PC-3 (cell line): Measurements from ENCODE around the gene MTFMT. TPM values are rescaled to one million over a fixed set of nuclear protein-coding genes. Genes with fewer than 3 reads are reported as not detected.

ENCODE experiments used
- ATAC-seq: fragments of 200-7000 bp; cut with Tn5 transposase; 2 replicates; pipeline ENCODE4 v1.9.1; 2020; ENCODE audit warnings: mild to moderate bottlenecking, moderate library complexity
- BruUV-seq: library from RNA; stranded (reverse); fragments of 400-500 nt; replicated peaks from 2 replicates; lab custom pipeline; 2021; lab: Mats Ljungman, UMichigan
- CTCF ChIA-PET: fragments of 300-600 bp; sonication (Branson Sonifier 250); formaldehyde crosslinking; loops from one replicate; lab custom pipeline; 2022; ENCODE audit warnings: antibody characterized with exemption; lab: Charles Lee
- POLR2A ChIA-PET: fragments of 300-600 bp; sonication (Branson Sonifier 250); formaldehyde crosslinking; loops from one replicate; lab custom pipeline; 2022; ENCODE audit warnings: antibody characterized with exemption; ENCODE audit not compliant: unreplicated experiment; lab: Charles Lee
- DNase-seq: peaks from one replicate; pipeline ENCODE4 v3.0.0-alpha.2; 2015
- H2AFZ ChIP-seq: fragments of 300-600 bp; sonication (generic); 2 replicates; pipeline ENCODE4 v1.6.0; 2016; ENCODE audit warnings: antibody characterized with exemption, low read length
- H3F3A ChIP-seq: fragments of 300-600 bp; sonication (generic); one replicate; pipeline ENCODE4 v1.6.0; 2017; ENCODE audit warnings: antibody characterized with exemption, low read length, control low read depth, mild to moderate bottlenecking; ENCODE audit not compliant: unreplicated experiment
- H3K27ac ChIP-seq: fragments of 300-600 bp; sonication (generic); 2 replicates; pipeline ENCODE4 v1.5.1; 2016; ENCODE audit warnings: mild to moderate bottlenecking, low read length
- H3K27me3 ChIP-seq: fragments of 300-600 bp; sonication (generic); 2 replicates; pipeline ENCODE4 v1.6.1; 2016; ENCODE audit warnings: low read length, mixed read lengths
- H3K36me3 ChIP-seq: fragments of 300-600 bp; sonication (generic); 2 replicates; pipeline ENCODE4 v1.6.1; 2016; ENCODE audit warnings: low read depth, mixed run types, low read length, mixed read lengths
- H3K4me1 ChIP-seq: fragments of 300-600 bp; sonication (generic); 2 replicates; pipeline ENCODE4 v1.5.1; 2016; ENCODE audit warnings: low read length; ENCODE audit not compliant: insufficient read depth
- H3K4me2 ChIP-seq: fragments of 300-600 bp; sonication (generic); 2 replicates; pipeline ENCODE4 v1.6.0; 2016; ENCODE audit warnings: low read length
- H3K4me3 ChIP-seq: fragments of 300-600 bp; sonication (generic); 2 replicates; pipeline ENCODE4 v1.5.1; 2016; ENCODE audit warnings: mild to moderate bottlenecking, low read length, mixed read lengths
- H3K79me2 ChIP-seq: fragments of 300-600 bp; sonication (generic); 2 replicates; pipeline ENCODE4 v1.6.1; 2017; ENCODE audit warnings: low read length, mixed read lengths
- H3K9ac ChIP-seq: fragments of 300-600 bp; sonication (generic); 2 replicates; pipeline ENCODE4 v1.6.0; 2016; ENCODE audit warnings: mild to moderate bottlenecking, low read length
- H3K9me2 ChIP-seq: fragments of 300-600 bp; sonication (generic); replicated peaks from 2 replicates; pipeline ENCODE4 v1.6.1; 2016; ENCODE audit warnings: mixed run types, low read length, mixed read lengths
- H3K9me3 ChIP-seq: fragments of 300-600 bp; sonication (generic); 2 replicates; pipeline ENCODE4 v1.6.1; 2016; ENCODE audit warnings: low read length, mixed read lengths
- H4K20me1 ChIP-seq: fragments of 300-600 bp; sonication (generic); 2 replicates; pipeline ENCODE4 v1.6.1; 2016; ENCODE audit warnings: low read length, mixed read lengths
- EZH2 ChIP-seq: fragments of 300-600 bp; sonication (generic); IDR thresholded peaks from one replicate; pipeline ENCODE4 v1.6.1; 2017; ENCODE audit warnings: antibody characterized with exemption, mild to moderate bottlenecking, low read length; ENCODE audit not compliant: unreplicated experiment
- EZH2phosphoT487 ChIP-seq: fragments of 300-600 bp; sonication (generic); IDR thresholded peaks from 2 replicates; pipeline ENCODE4 v1.6.1; 2018; ENCODE audit warnings: mild to moderate bottlenecking, antibody characterized with exemption, low read length, borderline replicate concordance
- intact Hi-C: fragments of 100-400 bp; cut with micrococcal nuclease; formaldehyde crosslinking; loops from 2 replicates; pipeline ENCODE4 v1.9.0; 2023
- total RNA-seq: library from RNA; depleted of rRNA; stranded (reverse); fragments of >200 nt; gene quantifications from 2 replicates; pipeline ENCODE4 v1.2.3, GENCODE V29; 2014
- TF ChIP-seq, protein P1 (sequence below): fragments of 300-600 bp; sonication (generic); conservative IDR thresholded peaks from 2 replicates; pipeline ENCODE4 v1.5.1; 2017; ENCODE audit warnings: antibody characterized with exemption, low read depth, mild to moderate bottlenecking, low read length

MTFMT gene
- total RNA-seq, 1 experiment from 2014 or later, result 15.5 TPM

DNA sequence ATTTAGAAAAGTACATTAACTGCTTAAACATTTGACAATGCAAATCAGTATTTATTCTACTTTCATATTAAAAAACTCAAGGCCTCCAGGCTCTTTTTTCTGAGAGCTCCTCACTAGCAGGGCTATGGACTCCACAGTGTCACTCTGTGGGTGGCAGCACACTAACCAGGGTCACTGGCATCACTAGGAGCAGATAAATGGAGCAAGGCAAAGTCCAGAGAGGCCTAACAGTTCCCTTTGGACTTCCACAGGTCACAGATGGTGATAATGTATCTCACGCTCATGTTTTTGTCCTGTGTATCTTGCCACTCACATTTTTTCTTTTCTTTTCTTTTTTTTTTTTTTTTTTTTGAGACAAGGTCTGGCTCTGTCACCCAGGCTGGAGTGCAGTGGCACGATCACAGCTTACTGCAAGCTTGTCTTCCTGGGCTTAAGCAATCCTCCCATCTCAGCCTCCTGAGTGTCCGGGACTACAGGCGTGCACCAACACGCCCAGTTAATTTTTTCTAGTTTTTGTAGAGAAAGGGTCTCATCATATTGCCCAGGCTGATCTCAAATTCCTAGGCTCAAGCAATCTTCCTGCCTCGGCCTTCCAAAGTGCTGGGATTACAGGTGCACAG, 47.5 kb downstream of the MTFMT start:
- ChIA-PET POLR2A (interaction anchor here (0.6 kb wide), 2 partner anchors 43 to 141 kb away, joined by 3 to 5 read pairs; no protein-coding TSS in a partner anchor), CTCF (no interaction called here)
- no peak overlapping the region for H3K4me2 ChIP-seq
- H2AFZ ChIP-seq, result no peak overlapping the region
- no peak overlapping the region for H3K4me3 ChIP-seq
- intact Hi-C loops, result no loop called here
- H3K36me3 ChIP-seq, result peaks cover 6% of the 10 kb centered on the region; the same call in 1 of the 2 replicates
- no peaks in the 10 kb centered on the region for H3K27me3 ChIP-seq
- DNase-seq (no peak), ATAC-seq (no peak)
- no peaks in the 10 kb centered on the region for H3F3A ChIP-seq
- no peak overlapping the region for H3K27ac ChIP-seq
- H3K9me2 ChIP-seq, result no peaks in the 10 kb centered on the region
- H3K79me2 ChIP-seq, result peaks cover 28% of the 10 kb centered on the region
- H3K9ac ChIP-seq, result no peak overlapping the region
- no TSS peak for BruUV-seq
- H3K4me1 ChIP-seq, result peaks cover 15% of the 10 kb centered on the region
- H3K9me3 ChIP-seq, result no peaks in the 10 kb centered on the region
- TF ChIP-seq, protein P1, sequence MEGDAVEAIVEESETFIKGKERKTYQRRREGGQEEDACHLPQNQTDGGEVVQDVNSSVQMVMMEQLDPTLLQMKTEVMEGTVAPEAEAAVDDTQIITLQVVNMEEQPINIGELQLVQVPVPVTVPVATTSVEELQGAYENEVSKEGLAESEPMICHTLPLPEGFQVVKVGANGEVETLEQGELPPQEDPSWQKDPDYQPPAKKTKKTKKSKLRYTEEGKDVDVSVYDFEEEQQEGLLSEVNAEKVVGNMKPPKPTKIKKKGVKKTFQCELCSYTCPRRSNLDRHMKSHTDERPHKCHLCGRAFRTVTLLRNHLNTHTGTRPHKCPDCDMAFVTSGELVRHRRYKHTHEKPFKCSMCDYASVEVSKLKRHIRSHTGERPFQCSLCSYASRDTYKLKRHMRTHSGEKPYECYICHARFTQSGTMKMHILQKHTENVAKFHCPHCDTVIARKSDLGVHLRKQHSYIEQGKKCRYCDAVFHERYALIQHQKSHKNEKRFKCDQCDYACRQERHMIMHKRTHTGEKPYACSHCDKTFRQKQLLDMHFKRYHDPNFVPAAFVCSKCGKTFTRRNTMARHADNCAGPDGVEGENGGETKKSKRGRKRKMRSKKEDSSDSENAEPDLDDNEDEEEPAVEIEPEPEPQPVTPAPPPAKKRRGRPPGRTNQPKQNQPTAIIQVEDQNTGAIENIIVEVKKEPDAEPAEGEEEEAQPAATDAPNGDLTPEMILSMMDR, result no peak
- no peak for TF ChIP-seq EZH2
- TF ChIP-seq EZH2phosphoT487, result no peak
- no peaks in the 10 kb centered on the region for H4K20me1 ChIP-seq

DNA sequence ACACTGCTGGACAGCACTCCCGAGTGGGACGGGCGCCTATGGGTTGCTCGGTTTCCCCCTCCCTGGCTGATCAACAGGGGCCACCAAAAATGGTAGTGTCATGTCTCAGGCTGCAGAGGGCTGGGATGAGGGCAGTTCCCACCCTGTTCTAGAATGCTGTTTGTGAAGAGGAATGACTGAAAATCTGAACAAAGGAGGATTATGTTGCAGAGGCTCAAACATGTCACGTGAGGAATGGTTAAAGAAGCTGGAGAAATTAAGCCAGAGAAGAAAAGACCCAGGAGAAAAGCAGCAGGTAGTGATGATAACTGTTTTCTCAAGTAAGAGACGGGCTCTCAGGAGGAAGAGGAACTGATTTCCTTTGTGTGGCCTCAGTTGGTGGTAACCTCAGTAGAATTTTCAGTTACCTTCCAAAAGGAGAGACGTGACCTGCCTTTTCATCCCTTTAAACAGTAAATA, 50.2 kb downstream of the MTFMT start:
- intact Hi-C loops, result no loop called here
- no peaks in the 10 kb centered on the region for H3F3A ChIP-seq
- peaks cover 4% of the 10 kb centered on the region; the same call in 1 of the 2 replicates for H3K79me2 ChIP-seq
- H3K4me3 ChIP-seq, result no peak overlapping the region
- ATAC-seq (no peak), DNase-seq (no peak)
- no peaks in the 10 kb centered on the region for H3K9me3 ChIP-seq
- H3K9me2 ChIP-seq, result no peaks in the 10 kb centered on the region
- no peak overlapping the region for H2AFZ ChIP-seq
- no peak for TF ChIP-seq EZH2phosphoT487
- no peak for TF ChIP-seq EZH2
- TF ChIP-seq, protein P1, result no peak
- no peak overlapping the region for H3K9ac ChIP-seq
- no peak overlapping the region for H3K4me2 ChIP-seq
- H3K4me1 ChIP-seq, result no peaks in the 10 kb centered on the region
- peaks cover 14% of the 10 kb centered on the region for H3K36me3 ChIP-seq
- BruUV-seq, result no TSS peak
- ChIA-PET CTCF (no interaction called here), POLR2A (no interaction called here)
- H3K27ac ChIP-seq, result no peak overlapping the region
- no peaks in the 10 kb centered on the region for H3K27me3 ChIP-seq
- H4K20me1 ChIP-seq, result no peaks in the 10 kb centered on the region

DNA sequence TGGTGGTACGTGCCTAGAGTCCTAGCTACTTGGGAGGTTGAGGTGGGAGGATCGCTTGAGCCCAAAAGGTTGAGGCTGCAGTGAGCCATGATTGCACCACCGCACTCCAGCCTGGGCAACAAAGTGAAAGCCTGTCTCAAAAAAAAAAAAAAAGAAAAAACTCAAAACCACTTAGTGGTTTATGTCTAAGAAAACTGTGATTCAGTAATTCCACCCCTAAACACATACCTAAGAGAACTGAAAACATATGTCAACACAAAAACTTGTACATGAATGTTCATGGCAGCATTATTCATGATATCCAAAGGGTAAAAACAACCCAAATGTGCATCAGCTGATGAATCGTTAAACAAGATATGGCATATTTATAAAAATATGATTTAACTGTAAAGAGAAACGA, 54.0 kb downstream of the MTFMT start:
- Histone ChIP-seq H3K4me1 (no peaks in the 10 kb centered on the region), H3K27me3 (no peaks in the 10 kb centered on the region), H3F3A (no peaks in the 10 kb centered on the region), H4K20me1 (no peaks in the 10 kb centered on the region), H3K36me3 (peaks cover 17% of the 10 kb centered on the region), H3K4me3 (no peak overlapping the region), H3K9ac (no peak overlapping the region), H2AFZ (no peak overlapping the region), H3K27ac (no peak overlapping the region), H3K79me2 (no peaks in the 10 kb centered on the region), H3K9me3 (no peaks in the 10 kb centered on the region), H3K4me2 (no peak overlapping the region), H3K9me2 (no peaks in the 10 kb centered on the region)
- no peak for DNase-seq
- ATAC-seq, result no peak
- CTCF ChIA-PET, result no interaction called here
- POLR2A ChIA-PET, result no interaction called here
- TF ChIP-seq EZH2phosphoT487 (no peak), EZH2 (no peak)
- TF ChIP-seq, protein P1, result no peak
- no TSS peak for BruUV-seq
- intact Hi-C loops, result no loop called here
